Measurements from ENCODE around the gene PITPNM3.

The PITPNM3 gene

DNA sequence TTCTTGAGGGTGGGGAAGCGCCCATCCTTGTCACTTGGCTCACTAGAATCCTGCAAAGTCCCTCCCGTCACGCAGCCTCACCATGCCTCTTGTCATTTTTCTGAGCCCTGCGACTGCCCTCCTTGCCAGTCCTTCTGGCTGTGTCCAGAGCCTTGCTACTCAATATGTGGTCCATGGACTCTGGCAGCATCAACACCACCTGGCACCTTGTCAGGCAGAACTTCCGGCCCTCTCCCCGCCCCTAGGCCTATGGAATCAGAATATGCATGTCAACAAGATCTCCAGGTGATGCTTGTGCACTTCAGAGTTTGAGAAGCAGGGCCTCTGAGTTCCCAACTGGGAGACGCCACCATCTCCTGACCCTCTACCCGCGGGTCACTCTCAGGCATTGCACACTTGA, 100.0 kb downstream of the PITPNM3 start:
- TF ChIP-seq, protein P1, sequence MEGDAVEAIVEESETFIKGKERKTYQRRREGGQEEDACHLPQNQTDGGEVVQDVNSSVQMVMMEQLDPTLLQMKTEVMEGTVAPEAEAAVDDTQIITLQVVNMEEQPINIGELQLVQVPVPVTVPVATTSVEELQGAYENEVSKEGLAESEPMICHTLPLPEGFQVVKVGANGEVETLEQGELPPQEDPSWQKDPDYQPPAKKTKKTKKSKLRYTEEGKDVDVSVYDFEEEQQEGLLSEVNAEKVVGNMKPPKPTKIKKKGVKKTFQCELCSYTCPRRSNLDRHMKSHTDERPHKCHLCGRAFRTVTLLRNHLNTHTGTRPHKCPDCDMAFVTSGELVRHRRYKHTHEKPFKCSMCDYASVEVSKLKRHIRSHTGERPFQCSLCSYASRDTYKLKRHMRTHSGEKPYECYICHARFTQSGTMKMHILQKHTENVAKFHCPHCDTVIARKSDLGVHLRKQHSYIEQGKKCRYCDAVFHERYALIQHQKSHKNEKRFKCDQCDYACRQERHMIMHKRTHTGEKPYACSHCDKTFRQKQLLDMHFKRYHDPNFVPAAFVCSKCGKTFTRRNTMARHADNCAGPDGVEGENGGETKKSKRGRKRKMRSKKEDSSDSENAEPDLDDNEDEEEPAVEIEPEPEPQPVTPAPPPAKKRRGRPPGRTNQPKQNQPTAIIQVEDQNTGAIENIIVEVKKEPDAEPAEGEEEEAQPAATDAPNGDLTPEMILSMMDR (conservative IDR thresholded peaks at IDR 0.05; ENCODE audit: low read length), result no peak
- DNase-seq (ENCODE audit: low read depth), result no peak
- H3K4me3 ChIP-seq (ENCODE audit: low read length), result no peak overlapping the region

DNA sequence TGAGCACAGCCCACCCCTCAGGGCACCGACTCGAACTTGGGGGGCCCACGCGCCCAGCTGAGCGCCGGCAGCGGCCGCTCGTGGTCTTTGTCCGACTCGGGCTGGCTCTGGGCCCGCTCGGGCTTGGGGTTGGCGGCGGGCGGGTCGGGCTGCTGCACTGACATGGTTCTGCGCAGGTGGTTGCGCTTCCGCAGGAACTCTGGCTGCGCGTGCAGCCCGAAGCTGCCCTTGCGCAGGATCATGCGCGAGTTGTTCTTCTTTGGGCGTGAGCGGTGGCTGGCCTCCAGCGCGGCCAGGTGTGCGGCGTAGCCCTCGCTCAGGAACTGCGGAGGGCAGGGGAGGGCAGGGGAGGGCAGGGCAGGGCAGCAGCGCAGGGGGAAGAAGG, 101.0 kb downstream of the PITPNM3 start:
- TF ChIP-seq, protein P1 (conservative IDR thresholded peaks at IDR 0.05; ENCODE audit: low read length), result no peak
- DNase-seq (ENCODE audit: low read depth), result no peak
- H3K4me3 ChIP-seq (ENCODE audit: low read length), result no peak overlapping the region

DNA sequence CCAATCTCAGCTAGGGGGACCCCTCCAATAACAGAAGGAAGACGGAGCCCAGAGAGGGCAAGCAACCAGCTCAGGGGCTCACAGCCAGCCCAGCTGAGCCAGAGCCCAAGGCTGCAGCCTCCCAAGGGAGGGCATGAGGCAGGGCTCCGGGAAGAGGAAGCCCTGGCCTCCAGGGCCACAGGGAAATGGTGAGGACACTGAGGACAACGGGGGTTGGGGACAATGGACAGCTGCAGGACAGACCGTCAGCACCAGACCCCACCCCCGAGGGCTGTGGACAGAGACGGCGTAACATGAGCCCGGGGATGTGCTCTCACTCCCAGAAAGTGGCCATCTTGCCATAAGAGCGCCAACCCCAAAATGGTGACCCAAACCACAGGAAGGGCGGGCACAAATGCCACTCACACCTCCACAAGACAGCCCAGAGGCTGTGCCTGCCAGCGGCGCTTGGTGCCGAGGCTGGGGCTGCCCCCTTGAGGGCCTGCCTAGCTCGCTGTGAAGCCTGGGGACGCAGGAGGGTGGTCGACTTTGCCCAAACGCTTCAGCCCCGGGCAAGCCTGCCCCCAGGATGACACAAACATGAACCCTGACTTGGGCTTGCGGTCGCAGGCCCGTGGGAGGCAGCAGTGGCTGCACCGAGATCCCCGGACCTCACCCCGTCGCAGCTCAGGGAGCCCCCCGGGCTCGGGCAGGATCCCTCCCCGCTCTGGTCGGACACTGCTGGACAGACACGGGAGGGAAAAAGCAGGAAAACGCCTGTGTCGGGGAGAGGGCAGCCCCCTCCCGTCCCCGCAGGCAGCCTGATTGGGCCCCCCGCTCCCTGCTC, 101.6 kb downstream of the PITPNM3 start:
- TF ChIP-seq, protein P1 (conservative IDR thresholded peaks at IDR 0.05; ENCODE audit: low read length), result no peak
- no peak overlapping the region for H3K4me3 ChIP-seq (ENCODE audit: low read length)
- DNase-seq (ENCODE audit: low read depth), result no peak

GRCh38 chr17:6453279-6454024, 102.9 kb downstream of the PITPNM3 start:
- no peak for DNase-seq (ENCODE audit: low read depth)
- H3K4me3 ChIP-seq (ENCODE audit: low read length), result no peak overlapping the region
- TF ChIP-seq, protein P1 (conservative IDR thresholded peaks at IDR 0.05; ENCODE audit: low read length), result no peak

DNA sequence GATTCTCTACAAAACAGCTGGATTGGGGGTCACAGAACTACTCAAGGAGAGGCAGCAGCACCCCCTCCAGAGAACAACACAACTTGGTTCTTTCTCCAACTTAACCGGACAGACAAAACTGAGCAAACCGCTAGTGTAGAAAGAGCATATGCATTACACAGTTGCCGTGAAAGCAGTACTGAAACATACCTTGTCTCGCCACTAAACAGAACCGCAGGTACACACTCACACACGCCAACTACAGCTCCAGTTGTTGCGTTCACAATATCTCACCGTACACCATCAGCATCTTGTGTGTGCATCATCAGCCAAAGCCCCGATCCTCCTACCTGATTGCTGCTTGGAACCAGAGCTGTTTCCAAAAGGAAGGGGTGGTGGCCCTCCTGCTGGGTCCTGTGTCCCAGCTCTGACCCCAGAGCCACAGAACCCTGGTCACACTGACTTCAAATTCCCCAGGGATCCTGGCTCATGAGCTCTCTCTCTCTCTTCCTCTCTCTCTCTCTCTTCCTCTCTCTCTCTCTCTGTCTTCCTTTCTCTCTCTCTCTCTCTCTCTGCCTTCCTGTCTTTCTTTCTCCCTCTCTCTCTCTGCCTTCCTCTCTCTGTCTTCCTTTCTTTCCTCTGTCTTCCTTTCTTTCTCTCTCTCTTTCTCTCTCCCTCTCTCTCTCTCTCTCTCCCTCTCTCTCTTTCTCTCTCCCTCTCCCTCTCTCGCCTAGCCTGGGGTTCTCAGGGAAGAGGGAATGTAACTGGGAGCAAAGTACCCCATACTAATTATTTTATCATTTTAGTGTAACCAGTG, 103.7 kb downstream of the PITPNM3 start:
- no peak overlapping the region for H3K4me3 ChIP-seq (ENCODE audit: low read length)
- DNase-seq (ENCODE audit: low read depth), result no peak
- TF ChIP-seq, protein P1 (conservative IDR thresholded peaks at IDR 0.05; ENCODE audit: low read length), result no peak

- no peak overlapping the region for H3K4me3 ChIP-seq (ENCODE audit: low read length)
- no peak for DNase-seq (ENCODE audit: low read depth)
- TF ChIP-seq, protein P1 (conservative IDR thresholded peaks at IDR 0.05; ENCODE audit: low read length), result no peak
Measured at GRCh38 chr17:6450926-6451832, 105.2 kb downstream of the PITPNM3 start.
